HuH-7 (cell line): ENCODE measurements around the gene TBCE.

Experiments used
- DNase-seq: peaks from one replicate; pipeline ENCODE4 v3.0.0; 2011; ENCODE audit warnings: low spot score

TBCE gene

GRCh38 chr1:235367000-235367908 lies at the start of gene TBCE:
TBCE (plus strand) TSS chr1:235367427; CDS start chr1:235380050, 12,623 bp downstream.
- DNase-seq = peak; percentile 91

GRCh38 chr1:235319255-235319654 lies 48.0 kb upstream of the TBCE start:
- no peak for DNase-seq

GRCh38 chr1:235320521-235321179 lies 46.6 kb upstream of the TBCE start:
- no peak for DNase-seq

- DNase-seq = no peak
Measured at GRCh38 chr1:235324296-235324695, 42.9 kb upstream of the TBCE start.

GRCh38 chr1:235325139-235325538 lies 42.1 kb upstream of the TBCE start:
- no peak for DNase-seq

GRCh38 chr1:235325854-235326253 lies 41.4 kb upstream of the TBCE start:
- DNase-seq = no peak

GRCh38 chr1:235326719-235327558 lies 40.3 kb upstream of the TBCE start:
- DNase-seq = peak; percentile 22

- DNase-seq = peak; percentile 98
Measured at GRCh38 chr1:235327559-235328270, 39.5 kb upstream of the TBCE start, which contains the start of gene ARID4B. ARID4B (minus strand) TSS chr1:235328179; CDS start chr1:235326919, 1,260 bp downstream.

- peak; percentile 77 for DNase-seq
Measured at GRCh38 chr1:235328271-235329138, 38.7 kb upstream of the TBCE start, which contains the start of gene GGPS1. GGPS1 (plus strand) TSS chr1:235328570; CDS start chr1:235335265, 6,695 bp downstream.

- DNase-seq = no peak
Measured at GRCh38 chr1:235329139-235329902, 37.9 kb upstream of the TBCE start.

GRCh38 chr1:235330918-235331285 lies 36.3 kb upstream of the TBCE start:
- no peak for DNase-seq

GRCh38 chr1:235331401-235331800 lies 35.8 kb upstream of the TBCE start:
- DNase-seq = no peak

GRCh38 chr1:235336903-235337302 lies 30.3 kb upstream of the TBCE start:
- no peak for DNase-seq

- no peak for DNase-seq
Measured at GRCh38 chr1:235339746-235340145, 27.5 kb upstream of the TBCE start.

GRCh38 chr1:235341334-235341733 lies 25.9 kb upstream of the TBCE start:
- no peak for DNase-seq

GRCh38 chr1:235342039-235342438 lies 25.2 kb upstream of the TBCE start:
- no peak for DNase-seq

- no peak for DNase-seq
Measured at GRCh38 chr1:235342471-235342870, 24.8 kb upstream of the TBCE start.

- DNase-seq = no peak
Measured at GRCh38 chr1:235343726-235344125, 23.5 kb upstream of the TBCE start.

GRCh38 chr1:235351441-235351840 lies 15.8 kb upstream of the TBCE start:
- DNase-seq = no peak

GRCh38 chr1:235351898-235352297 lies 15.3 kb upstream of the TBCE start:
- DNase-seq = no peak
